ENCODE data around the gene PRKCH.
"Not testable (repeated sequence)": the region's sequence is repeated elsewhere in the genome, so short reads cannot be mapped to it uniquely, and the experiment has no call there.

PRKCH gene

DNA sequence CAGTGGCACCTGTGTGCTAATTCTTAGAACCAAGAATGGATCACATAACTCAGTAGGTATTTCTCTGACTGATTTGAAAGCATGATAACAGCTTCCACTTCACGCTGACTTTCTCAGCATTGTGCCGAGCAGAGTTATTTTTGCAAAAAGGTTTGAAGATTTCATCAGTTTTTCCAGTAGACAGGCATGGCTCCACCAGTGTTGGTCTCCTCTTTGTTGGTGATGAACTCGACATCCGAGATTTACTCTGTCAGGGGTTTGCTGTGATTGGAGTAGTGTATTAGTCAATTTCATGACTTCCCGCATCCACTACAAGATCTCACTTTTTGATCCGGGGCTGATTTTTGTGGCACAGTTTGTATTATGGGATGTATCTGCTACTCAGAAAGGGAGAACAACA lies 85.3 kb downstream of the PRKCH start (continued):
- TF ChIP-seq, protein P1, sequence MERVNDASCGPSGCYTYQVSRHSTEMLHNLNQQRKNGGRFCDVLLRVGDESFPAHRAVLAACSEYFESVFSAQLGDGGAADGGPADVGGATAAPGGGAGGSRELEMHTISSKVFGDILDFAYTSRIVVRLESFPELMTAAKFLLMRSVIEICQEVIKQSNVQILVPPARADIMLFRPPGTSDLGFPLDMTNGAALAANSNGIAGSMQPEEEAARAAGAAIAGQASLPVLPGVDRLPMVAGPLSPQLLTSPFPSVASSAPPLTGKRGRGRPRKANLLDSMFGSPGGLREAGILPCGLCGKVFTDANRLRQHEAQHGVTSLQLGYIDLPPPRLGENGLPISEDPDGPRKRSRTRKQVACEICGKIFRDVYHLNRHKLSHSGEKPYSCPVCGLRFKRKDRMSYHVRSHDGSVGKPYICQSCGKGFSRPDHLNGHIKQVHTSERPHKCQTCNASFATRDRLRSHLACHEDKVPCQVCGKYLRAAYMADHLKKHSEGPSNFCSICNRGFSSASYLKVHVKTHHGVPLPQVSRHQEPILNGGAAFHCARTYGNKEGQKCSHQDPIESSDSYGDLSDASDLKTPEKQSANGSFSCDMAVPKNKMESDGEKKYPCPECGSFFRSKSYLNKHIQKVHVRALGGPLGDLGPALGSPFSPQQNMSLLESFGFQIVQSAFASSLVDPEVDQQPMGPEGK (CRISPR knock-in tag; IDR thresholded peaks at IDR 0.05; ENCODE audit: borderline replicate concordance): no peak

DNA sequence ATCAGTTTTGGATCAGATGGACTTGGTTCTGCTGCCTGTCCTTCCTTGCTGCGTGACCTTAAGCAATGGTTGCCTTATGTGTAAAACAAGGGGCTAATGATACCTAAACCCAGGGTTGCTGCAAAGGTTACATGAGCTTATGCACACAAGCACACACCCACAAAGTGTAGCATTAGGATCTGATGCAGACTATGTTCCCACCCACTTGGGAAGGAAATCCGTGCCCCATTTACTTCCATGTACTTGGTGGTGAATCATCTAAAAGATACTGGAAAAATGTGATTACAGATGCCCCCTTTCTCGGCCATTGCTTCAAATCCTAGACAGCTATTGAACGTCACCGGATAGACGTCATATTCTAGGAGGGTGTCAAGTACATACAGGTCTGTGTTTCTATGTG lies 87.1 kb downstream of the PRKCH start:
- no peak for TF ChIP-seq ESRRG (CRISPR knock-in tag; IDR thresholded peaks at IDR 0.05)
- TF ChIP-seq ZNF8 (CRISPR knock-in tag; IDR thresholded peaks at IDR 0.05): no peak
- TF ChIP-seq BACH2 (CRISPR knock-in tag; IDR thresholded peaks at IDR 0.05; ENCODE audit: borderline replicate concordance): no peak

DNA sequence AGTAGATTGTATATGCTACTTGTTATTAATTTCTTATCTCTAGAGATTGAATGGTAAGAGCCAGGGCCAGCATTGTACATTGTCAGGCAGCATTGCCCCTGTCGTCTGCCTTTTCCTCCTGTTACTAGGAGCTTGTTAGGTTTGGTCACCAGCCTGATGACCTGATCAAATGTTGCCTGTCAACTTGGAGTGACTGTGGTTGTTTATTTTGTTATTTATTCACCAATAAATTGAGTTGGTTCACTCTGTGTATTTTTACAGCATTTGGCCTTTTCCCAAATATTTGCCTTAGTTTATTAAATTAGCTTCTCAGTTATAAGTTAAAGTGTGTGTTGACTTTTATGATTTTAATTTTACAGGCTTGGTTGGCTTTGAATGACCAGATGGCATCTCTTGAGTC lies 88.4 kb downstream of the PRKCH start:
- ATAC-seq: no peak
- TF ChIP-seq RARB (CRISPR knock-in tag; IDR thresholded peaks at IDR 0.05) (no peak), ZNF70 (CRISPR knock-in tag; IDR thresholded peaks at IDR 0.05) (no peak), SNAI2 (CRISPR knock-in tag; IDR thresholded peaks at IDR 0.05) (no peak)
- TF ChIP-seq, protein P1 (CRISPR knock-in tag; IDR thresholded peaks at IDR 0.05; ENCODE audit: borderline replicate concordance): no peak

More for the DNA sequence above, 87.1 kb downstream of the PRKCH start:
- ATAC-seq: no peak

DNA sequence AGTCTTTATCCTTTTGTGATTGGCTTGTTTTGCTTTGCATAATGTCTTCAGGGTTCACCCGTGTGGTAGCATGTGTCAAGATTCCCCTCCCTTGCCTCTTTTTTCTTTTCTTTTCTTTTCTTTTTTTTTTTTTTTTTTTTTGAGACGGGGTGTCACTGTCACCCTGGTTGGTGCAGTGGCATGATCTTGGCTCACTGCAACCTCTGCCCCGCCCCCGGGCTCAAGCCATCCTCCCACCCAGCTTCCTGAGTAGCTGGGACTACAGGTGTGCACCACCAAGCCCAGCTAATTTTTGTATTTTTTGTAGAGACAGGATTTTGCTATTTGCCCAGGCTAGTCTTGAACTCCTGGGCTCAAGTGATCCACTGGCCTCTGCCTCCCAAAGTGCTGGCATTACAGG lies 94.6 kb downstream of the PRKCH start:
- ATAC-seq: not testable (repeated sequence)

- no peak for ATAC-seq
- TF ChIP-seq CSRNP3 (CRISPR knock-in tag; IDR thresholded peaks at IDR 0.05) (no peak), TOX (CRISPR knock-in tag; IDR thresholded peaks at IDR 0.05; ENCODE audit: borderline replicate concordance) (no peak), ESRRG (CRISPR knock-in tag; IDR thresholded peaks at IDR 0.05) (no peak), BACH2 (CRISPR knock-in tag; IDR thresholded peaks at IDR 0.05; ENCODE audit: borderline replicate concordance) (no peak), ZNF565 (CRISPR knock-in tag; conservative IDR thresholded peaks at IDR 0.05; ENCODE audit: low read depth) (no peak)
Observed at GRCh38 chr14:61416591-61416990, 95.2 kb downstream of the PRKCH start.

- no peak for ATAC-seq
- TF ChIP-seq ZC3H10 (CRISPR knock-in tag; IDR thresholded peaks at IDR 0.05): no peak
- no peak for TF ChIP-seq GLIS3 (CRISPR knock-in tag; IDR thresholded peaks at IDR 0.05)
- no peak for TF ChIP-seq ZFP30 (CRISPR knock-in tag; IDR thresholded peaks at IDR 0.05)
- no peak for TF ChIP-seq ZNF565 (CRISPR knock-in tag; conservative IDR thresholded peaks at IDR 0.05; ENCODE audit: low read depth)
Observed at GRCh38 chr14:61417141-61417540, 95.8 kb downstream of the PRKCH start.

DNA sequence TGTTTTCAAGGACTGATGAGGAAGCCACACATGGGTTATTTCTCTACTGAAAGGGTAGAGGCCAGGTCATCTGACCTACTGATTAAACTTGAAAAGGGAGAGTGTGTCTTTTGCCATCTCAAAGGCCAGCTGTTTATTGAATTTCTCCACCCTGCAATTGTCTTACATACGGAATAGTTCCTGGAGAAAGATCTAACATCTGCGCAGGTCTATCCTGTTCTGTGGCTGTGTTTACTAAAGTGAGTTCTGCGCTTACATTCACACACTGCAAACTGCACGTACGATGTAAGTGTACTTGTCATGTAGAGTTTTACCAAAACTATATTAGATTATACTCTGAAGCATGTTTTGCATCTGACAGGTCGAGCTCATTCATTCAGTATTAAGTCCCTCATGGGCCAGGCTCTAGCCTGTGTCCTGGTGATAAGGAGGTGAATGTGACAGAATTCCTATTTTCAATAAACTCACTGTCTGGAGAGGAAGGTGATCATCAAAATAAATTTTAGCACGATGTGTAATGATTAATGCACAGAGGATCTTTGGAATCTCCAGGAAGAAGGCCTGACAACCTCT lies 96.6 kb downstream of the PRKCH start:
- TF ChIP-seq, protein P2, sequence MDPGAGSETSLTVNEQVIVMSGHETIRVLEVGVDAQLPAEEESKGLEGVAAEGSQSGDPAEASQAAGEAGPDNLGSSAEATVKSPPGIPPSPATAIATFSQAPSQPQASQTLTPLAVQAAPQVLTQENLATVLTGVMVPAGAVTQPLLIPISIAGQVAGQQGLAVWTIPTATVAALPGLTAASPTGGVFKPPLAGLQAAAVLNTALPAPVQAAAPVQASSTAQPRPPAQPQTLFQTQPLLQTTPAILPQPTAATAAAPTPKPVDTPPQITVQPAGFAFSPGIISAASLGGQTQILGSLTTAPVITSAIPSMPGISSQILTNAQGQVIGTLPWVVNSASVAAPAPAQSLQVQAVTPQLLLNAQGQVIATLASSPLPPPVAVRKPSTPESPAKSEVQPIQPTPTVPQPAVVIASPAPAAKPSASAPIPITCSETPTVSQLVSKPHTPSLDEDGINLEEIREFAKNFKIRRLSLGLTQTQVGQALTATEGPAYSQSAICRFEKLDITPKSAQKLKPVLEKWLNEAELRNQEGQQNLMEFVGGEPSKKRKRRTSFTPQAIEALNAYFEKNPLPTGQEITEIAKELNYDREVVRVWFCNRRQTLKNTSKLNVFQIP (CRISPR knock-in tag; IDR thresholded peaks at IDR 0.05; ENCODE audit: borderline replicate concordance, low read depth): no peak
- TF ChIP-seq BACH2 (CRISPR knock-in tag; IDR thresholded peaks at IDR 0.05; ENCODE audit: borderline replicate concordance) (no peak), ARNTL (CRISPR knock-in tag; IDR thresholded peaks at IDR 0.05; ENCODE audit: borderline replicate concordance, low read depth) (no peak)
- no peak for ATAC-seq

Data from SK-N-SH treated with all-trans-retinoic acid at 6 μM for 48 hours (cell line).